Adrenal gland (tissue), 12 donors: ENCODE results near the gene USP10. TPM values are rescaled to one million over a fixed set of nuclear protein-coding genes. Genes with fewer than 3 reads are reported as not detected.

ENCODE experiments used
- DNase-seq, 7 donors: peaks; one replicate each; pipeline ENCODE4 v3.0.0-alpha.2; 2019 to 2020
- H3K27ac ChIP-seq, 5 donors: fragments of 200-600 bp; sonication (generic) in 4 of 5; 1 replicate in 3 of 5; 2 replicates in 2 of 5; pipeline versions ENCODE4 v1.5.1 to v1.8.0; 2016 to 2020; ENCODE audit warnings: mild to moderate bottlenecking in 1 of 5
- H3K27me3 ChIP-seq: fragments of 200-600 bp; 2 replicates; pipeline ENCODE4 v1.8.0; 2021
- H3K36me3 ChIP-seq, 2 donors: fragments of 200-600 bp; replicated peaks in 1 of 2; 1 replicate in 1 of 2; 2 replicates in 1 of 2; pipeline versions ENCODE4 v1.5.1 to v1.8.0; 2018 to 2022
- H3K4me1 ChIP-seq, 2 donors: fragments of 200-600 bp; replicated peaks in 1 of 2; 1 replicate in 1 of 2; 2 replicates in 1 of 2; pipeline versions ENCODE4 v1.5.1 to v1.8.0; 2018 to 2021
- H3K4me3 ChIP-seq, 4 donors: fragments of 200-600 bp; sonication (generic) in 3 of 4; one replicate each; pipeline ENCODE4 v1.5.1; 2016 to 2018
- H3K9me3 ChIP-seq, 3 donors: fragments of 200-600 bp; sonication (generic) in 1 of 3; replicated peaks in 1 of 3; 1 replicate in 2 of 3; 2 replicates in 1 of 3; pipeline versions ENCODE4 v1.5.1 to v1.8.0; 2016 to 2021
- POLR2A ChIP-seq, 2 donors: fragments of 450-650 bp; IDR thresholded peaks; one replicate each; pipeline ENCODE4 v1.6.1; 2017; ENCODE audit warnings: antibody characterized with exemption in 2 of 2, mild to moderate bottlenecking in 2 of 2, moderate library complexity in 1 of 2
- WGBS, 4 donors: extraction: QIAGEN DNeasy Blood & Tissue Kit in 2 of 4; methylation state at CpG; one replicate each; pipeline versions ENCODE4 v1.1.5 to v1.1.7; 2013 to 2017; 5-methylcytosine and 5-hydroxymethylcytosine counted together
- intact Hi-C, 2 donors: fragments of 100-400 bp; cut with DNase I; formaldehyde crosslinking; loops; one replicate each; pipeline versions ENCODE4 v1.14.1 to v1.15.0; 2022 to 2023
- polyA plus RNA-seq, 3 donors: library from polyadenylated mRNA; stranded (reverse); fragments of 200-250 nt in 2 of 3; fragments of 350-450 nt in 1 of 3; fragmentation: Illumina TruSeq in 1 of 3; extraction: RNeasy Lipid Tissue Mini Kit (QIAGEN cat#74804) in 1 of 3; gene quantifications; one replicate each; pipeline ENCODE4 v1.2.3, GENCODE V29; 2013 to 2014
- total RNA-seq, 9 donors: library from RNA; depleted of rRNA in 4 of 9; stranded (reverse); fragments of >200 nt in 4 of 9; fragments of 120-200 nt in 1 of 9; fragmentation: NEBNext Ultra II Directional in 1 of 9; extraction: Animal tissue kit (Norgen Biotek cat#: 25700) in 1 of 9; gene quantifications; one replicate each; pipeline versions ENCODE4 v1.1.0 to v1.2.4, GENCODE V29; 2013 to 2023
- TF ChIP-seq, protein P1 (sequence below), 6 experiments: fragments of 450-650 bp in 4 of 6; fragments of 200-600 bp in 2 of 6; sonication (generic) in 1 of 6; IDR thresholded peaks; 1 replicate in 5 of 6; 2 replicates in 1 of 6; pipeline versions ENCODE4 v1.5.1 to v1.8.0; 2016 to 2021; ENCODE audit warnings: antibody characterized with exemption in 6 of 6, mild to moderate bottlenecking in 2 of 6, moderate library complexity in 1 of 6
- donor health status: healthy with polysubstance abuse.
- donor health status: Bipolar disorder and iron deficiency.
- donor health status: DM: yes; HTN: yes; CAD: no.
- donor health status: DM: no; HTN: no; CAD: no.
- donor health status: DM: no; HTN: no; CAD: no.
- donor health status: DM: yes; HTN: yes; CAD: no.

Gene USP10
- total and polyA plus RNA-seq, 12 donors: 16.2 to 154 (median 60.4) TPM

DNA sequence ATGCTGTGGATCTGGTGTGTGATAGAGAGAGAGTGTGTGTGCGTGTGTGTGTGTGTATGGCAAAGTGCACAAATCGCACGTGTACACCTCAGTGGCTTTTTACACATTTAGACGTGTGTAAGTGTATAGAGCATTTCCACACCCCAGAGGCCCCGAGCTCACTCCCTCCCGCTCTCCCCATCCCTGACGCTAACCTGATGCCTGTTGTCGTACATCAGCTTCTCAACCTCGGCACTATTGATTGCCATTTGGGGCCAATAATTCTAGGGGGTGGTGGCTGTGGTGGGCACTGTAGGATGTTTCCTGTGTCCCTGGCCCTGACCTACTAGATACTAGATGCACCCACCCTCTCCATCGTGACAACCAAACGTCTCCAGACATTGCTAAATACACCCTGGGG, 89.6 kb downstream of the USP10 start:
- TF ChIP-seq, protein P1, sequence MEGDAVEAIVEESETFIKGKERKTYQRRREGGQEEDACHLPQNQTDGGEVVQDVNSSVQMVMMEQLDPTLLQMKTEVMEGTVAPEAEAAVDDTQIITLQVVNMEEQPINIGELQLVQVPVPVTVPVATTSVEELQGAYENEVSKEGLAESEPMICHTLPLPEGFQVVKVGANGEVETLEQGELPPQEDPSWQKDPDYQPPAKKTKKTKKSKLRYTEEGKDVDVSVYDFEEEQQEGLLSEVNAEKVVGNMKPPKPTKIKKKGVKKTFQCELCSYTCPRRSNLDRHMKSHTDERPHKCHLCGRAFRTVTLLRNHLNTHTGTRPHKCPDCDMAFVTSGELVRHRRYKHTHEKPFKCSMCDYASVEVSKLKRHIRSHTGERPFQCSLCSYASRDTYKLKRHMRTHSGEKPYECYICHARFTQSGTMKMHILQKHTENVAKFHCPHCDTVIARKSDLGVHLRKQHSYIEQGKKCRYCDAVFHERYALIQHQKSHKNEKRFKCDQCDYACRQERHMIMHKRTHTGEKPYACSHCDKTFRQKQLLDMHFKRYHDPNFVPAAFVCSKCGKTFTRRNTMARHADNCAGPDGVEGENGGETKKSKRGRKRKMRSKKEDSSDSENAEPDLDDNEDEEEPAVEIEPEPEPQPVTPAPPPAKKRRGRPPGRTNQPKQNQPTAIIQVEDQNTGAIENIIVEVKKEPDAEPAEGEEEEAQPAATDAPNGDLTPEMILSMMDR (IDR thresholded peaks at IDR 0.05): no peak
- TF ChIP-seq POLR2A (IDR thresholded peaks at IDR 0.05): no peak
- H3K36me3 ChIP-seq: no peaks in the 10 kb centered on the region
- H3K27ac ChIP-seq: no peak overlapping the region
- no peaks in the 10 kb centered on the region for H3K27me3 ChIP-seq
- DNase-seq: no peak
- no peak overlapping the region for H3K4me3 ChIP-seq
- H3K4me1 ChIP-seq: peaks cover 0 to 3% of the 10 kb centered on the region in 2 donors
- WGBS, 4 donors: 75 to 85% (median 79%) methylated on average over 11 of the region's 11 CpGs
- H3K9me3 ChIP-seq: no peaks in the 10 kb centered on the region
- intact Hi-C loops: no loop called here

DNA sequence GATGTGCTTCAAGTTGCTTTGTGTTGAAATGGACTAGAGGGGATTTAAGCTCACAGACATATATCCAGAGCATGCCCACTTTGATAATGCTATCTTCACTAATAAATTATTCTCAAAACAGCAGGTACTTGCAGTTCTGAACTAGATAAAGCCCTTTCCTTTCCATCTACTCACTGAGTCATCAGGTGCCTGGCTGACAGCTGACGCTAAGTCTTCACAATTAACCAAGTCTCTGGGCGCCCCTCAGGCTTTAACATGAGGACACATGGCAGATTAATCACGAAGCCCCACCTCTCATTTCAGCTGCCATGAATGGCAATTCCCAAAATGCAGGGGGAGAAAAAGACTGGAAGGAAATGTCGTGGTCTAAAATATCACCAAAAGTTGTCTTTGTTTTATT, 90.5 kb downstream of the USP10 start:
- no peak for DNase-seq
- no peak overlapping the region for H3K4me3 ChIP-seq
- no peaks in the 10 kb centered on the region for H3K9me3 ChIP-seq
- no peaks in the 10 kb centered on the region for H3K36me3 ChIP-seq
- intact Hi-C loops: no loop called here
- H3K4me1 ChIP-seq: peaks cover 0 to 7% of the 10 kb centered on the region in 2 donors
- 85 to 90% (median 88%) methylated on average over 4 of the region's 4 CpGs for WGBS, 4 donors
- no peaks in the 10 kb centered on the region for H3K27me3 ChIP-seq
- TF ChIP-seq, protein P1 (IDR thresholded peaks at IDR 0.05): no peak
- TF ChIP-seq POLR2A (IDR thresholded peaks at IDR 0.05): no peak
- no peak overlapping the region for H3K27ac ChIP-seq

DNA sequence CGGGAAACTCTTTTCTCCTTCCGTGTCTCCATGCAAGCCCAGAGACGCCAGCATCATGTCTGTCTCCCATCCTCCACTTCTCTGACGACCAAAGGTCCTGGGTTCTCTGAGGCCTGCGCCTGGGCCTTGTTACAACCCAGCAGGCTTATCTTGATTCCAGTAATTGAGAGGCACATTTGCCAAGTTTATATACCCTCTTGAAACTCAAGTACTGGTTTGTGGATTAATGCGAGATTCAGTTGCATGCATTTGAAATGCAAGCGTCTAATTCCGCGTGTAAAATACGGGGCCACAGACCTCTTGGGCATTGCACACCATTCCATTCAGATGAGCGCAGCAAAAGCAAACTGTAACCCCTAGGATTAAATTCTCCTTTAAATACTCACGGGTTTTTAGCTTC, 91.3 kb downstream of the USP10 start:
- 93 to 98% (median 95%) methylated on average over 12 of the region's 12 CpGs for WGBS, 4 donors
- Histone ChIP-seq H3K27ac (no peak overlapping the region), H3K4me1 (peaks cover 0 to 4% of the 10 kb centered on the region in 2 donors), H3K27me3 (no peaks in the 10 kb centered on the region), H3K4me3 (no peak overlapping the region), H3K36me3 (no peaks in the 10 kb centered on the region), H3K9me3 (no peaks in the 10 kb centered on the region)
- TF ChIP-seq, protein P1 (IDR thresholded peaks at IDR 0.05): no peak
- DNase-seq: no peak
- intact Hi-C loops: no loop called here

DNA sequence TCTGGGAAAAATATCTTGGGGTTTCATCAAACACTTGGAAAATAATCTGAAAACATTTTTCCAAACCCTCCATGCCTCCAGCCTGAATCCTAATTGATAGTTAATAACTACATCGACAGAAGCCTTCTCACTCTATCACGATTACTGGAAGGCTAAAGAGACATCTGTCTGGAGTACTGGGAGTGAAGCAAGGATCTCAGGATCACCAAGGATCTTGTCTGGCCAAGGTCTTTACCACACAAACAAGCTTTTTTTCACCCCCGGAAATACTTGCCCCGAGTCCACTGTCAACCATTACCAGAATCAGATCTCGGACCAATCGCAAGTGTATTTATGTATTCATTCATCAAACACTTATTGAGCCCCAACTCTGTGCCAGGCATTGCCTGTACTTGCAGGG, 91.7 kb downstream of the USP10 start:
- Histone ChIP-seq H3K36me3 (no peaks in the 10 kb centered on the region), H3K27me3 (no peaks in the 10 kb centered on the region), H3K4me3 (no peak overlapping the region), H3K4me1 (peaks cover 0 to 4% of the 10 kb centered on the region in 2 donors), H3K9me3 (no peaks in the 10 kb centered on the region), H3K27ac (no peak overlapping the region)
- DNase-seq: no peak
- intact Hi-C loops: no loop called here
- no peak for TF ChIP-seq POLR2A (IDR thresholded peaks at IDR 0.05)
- TF ChIP-seq, protein P1 (IDR thresholded peaks at IDR 0.05): no peak
- WGBS, 4 donors: 86 to 93% (median 89%) methylated on average over 6 of the region's 6 CpGs
